GM12801 (cell line): ENCODE measurements around the gene CTPS2.

Source experiments
- TF ChIP-seq, protein P1 (sequence below): IDR thresholded peaks from one replicate; pipeline ENCODE4 v1.5.1; 2011; ENCODE audit warnings: control low read depth; ENCODE audit not compliant: insufficient read length; ENCODE audit errors: extremely low read depth

The CTPS2 gene

DNA sequence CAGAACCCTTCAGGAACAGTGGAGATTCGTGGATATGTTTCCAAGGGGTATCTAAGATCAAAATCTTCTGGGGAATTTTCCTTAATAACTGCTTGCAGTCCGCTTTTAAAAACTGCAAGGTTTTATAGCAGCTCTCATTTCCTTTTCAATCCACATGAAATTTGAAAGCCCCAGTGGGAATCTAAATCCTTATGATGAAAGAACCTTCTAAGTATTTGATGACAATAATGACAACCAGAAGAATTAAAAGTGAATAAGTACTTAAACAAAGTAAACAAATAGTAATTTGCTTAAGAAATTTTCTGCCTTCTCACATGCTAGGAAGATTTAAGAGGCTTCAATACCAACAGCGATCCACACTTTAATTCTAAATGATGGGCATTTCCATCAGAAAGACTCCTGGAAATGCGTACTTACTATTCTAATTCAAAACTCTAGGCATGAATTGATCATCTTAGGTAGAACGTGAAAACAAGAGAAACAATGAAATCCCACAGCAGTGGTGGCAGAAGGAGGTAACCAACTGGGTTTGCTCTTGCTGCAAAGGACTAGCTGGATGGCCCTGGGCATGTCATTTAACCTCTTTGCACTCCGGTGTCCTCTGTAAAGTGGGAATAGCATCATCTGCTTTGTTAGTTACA is 100.1 kb downstream of the CTPS2 start:
- TF ChIP-seq, protein P1, sequence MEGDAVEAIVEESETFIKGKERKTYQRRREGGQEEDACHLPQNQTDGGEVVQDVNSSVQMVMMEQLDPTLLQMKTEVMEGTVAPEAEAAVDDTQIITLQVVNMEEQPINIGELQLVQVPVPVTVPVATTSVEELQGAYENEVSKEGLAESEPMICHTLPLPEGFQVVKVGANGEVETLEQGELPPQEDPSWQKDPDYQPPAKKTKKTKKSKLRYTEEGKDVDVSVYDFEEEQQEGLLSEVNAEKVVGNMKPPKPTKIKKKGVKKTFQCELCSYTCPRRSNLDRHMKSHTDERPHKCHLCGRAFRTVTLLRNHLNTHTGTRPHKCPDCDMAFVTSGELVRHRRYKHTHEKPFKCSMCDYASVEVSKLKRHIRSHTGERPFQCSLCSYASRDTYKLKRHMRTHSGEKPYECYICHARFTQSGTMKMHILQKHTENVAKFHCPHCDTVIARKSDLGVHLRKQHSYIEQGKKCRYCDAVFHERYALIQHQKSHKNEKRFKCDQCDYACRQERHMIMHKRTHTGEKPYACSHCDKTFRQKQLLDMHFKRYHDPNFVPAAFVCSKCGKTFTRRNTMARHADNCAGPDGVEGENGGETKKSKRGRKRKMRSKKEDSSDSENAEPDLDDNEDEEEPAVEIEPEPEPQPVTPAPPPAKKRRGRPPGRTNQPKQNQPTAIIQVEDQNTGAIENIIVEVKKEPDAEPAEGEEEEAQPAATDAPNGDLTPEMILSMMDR = no peak

- TF ChIP-seq, protein P1 = no peak
Measured at GRCh38 chrX:16610121-16610621, 102.3 kb downstream of the CTPS2 start.

DNA sequence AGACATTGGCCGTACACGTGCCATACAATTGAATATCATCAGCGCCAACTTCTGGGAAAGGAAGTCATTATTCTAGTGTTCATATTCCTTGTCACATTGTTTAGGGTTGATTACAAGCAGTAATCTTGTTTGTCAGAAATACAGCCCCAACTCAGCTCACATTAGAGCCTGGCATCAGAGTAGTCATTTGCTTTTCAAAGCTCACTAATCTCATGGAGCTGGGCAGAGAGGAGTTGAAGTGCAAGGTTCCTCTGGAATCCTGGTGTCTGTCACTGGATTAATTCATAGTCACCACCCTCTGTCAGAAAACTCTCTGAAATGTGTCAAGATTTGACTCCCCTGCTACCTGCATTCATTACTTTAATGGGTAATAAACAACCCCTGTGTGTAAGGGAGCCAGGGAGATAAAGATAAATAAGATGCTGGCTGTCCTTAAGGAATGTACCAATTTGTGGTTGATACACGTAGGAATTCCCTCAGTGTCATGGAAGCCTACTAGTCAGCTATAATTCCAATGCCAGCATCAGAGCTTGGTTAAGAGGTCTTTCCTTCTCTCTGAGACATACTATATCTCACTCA is 106.2 kb downstream of the CTPS2 start:
- TF ChIP-seq, protein P1 = no peak

DNA sequence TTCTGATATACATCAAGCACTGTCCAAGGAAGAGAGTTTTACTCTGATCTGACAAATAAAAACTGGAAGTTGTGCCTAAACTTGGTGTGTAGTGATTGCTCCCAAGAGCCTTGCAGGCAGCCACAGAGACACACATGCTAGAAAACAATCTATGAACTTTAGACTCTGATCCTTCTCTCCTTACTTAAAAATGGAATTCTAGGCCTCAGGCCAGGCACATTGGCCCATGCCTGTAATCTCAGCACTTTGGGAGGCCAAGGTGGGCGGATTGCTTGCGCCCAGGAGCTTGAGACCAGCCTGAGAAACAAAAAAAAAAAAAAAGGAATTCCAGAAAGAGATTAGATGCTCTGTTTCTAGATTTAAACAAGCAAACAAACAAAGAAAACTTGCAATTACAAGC is 108.1 kb downstream of the CTPS2 start:
- TF ChIP-seq, protein P1 = no peak

- TF ChIP-seq, protein P1 = no peak
Measured at GRCh38 chrX:16603822-16604221, 108.6 kb downstream of the CTPS2 start.

DNA sequence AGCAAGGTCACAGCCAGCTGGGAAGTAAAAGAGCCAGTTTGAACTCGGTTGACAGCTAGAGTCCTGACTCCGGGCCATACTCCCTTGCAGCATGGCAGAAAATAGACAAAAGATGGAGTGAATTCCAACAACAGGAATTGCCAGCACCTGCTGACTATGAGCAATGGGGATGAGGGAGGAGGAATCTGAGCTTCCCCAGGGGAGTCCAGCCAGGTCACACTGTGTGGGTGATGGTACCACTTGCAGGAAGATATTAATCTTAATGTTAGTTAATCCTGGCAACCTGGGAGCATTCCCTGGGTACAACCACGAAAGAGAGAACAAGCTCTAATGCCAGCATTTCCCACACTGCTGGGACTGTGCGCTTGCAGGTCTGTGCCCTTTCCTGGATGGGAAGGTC is 110.6 kb downstream of the CTPS2 start:
- TF ChIP-seq, protein P1 = no peak

GRCh38 chrX:16594490-16594889 is 118.0 kb downstream of the CTPS2 start:
- TF ChIP-seq, protein P1 = no peak
